Measurements from ENCODE around the gene GGTLC1. TPM values are rescaled to one million over a fixed set of nuclear protein-coding genes. Genes with fewer than 3 reads are reported as not detected.
A peak's percentile ranks its signal among the peaks of the same experiment; 100 is the strongest.
"Not testable (repeated sequence)": the region's sequence is repeated elsewhere in the genome, so short reads cannot be mapped to it uniquely, and the experiment has no call there.

GGTLC1 gene
- total RNA-seq, 4 donors from 2014 or later: 2.0 to 5.9 (median 4.8) TPM; not detected in 1

DNA sequence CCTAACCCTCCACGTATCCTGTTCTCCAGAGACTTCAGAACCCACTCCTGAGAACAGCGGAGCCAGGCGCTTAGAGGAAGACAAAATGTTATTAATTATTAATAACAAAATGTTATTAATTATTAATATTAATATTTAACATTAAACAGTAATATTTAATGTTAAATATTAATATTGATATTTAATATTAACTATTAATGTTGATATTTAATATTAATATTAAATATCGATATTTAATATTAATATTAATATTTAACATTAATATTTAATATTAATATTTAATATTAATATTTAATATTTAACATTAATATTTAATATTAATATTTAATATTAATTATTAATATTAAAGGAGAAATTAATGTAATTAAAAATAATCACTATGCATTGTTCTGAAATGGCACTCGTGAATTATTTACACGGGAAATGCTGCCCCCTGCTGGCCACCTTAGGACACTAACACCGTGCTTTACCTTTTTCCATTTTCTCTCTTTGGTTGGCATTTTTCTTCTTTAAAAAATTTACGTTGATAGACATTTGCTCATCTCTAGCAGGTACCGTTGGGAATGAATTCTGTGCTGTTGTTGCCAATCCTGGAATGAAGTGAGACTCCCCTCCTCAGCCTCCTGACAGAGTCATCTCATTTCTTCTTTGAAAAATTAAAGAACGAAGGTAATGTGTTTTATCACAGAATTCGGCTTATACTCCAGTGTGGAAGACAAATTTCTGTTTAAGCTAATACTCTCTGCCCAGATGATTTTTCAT is 7.5 kb upstream of the GGTLC1 start:
- Histone ChIP-seq H3K36me3 (no peaks in the 10 kb centered on the region), H3K9me3 (no peaks in the 10 kb centered on the region), H3K27me3 (no peaks in the 10 kb centered on the region), H3K4me3 (replicated peaks in 1 of 3) (no peak overlapping the region), H3K27ac (no peak overlapping the region), H3K4me1 (no peaks in the 10 kb centered on the region)
- no peak for TF ChIP-seq POLR2A (IDR thresholded peaks at IDR 0.05)
- TF ChIP-seq, protein P1, sequence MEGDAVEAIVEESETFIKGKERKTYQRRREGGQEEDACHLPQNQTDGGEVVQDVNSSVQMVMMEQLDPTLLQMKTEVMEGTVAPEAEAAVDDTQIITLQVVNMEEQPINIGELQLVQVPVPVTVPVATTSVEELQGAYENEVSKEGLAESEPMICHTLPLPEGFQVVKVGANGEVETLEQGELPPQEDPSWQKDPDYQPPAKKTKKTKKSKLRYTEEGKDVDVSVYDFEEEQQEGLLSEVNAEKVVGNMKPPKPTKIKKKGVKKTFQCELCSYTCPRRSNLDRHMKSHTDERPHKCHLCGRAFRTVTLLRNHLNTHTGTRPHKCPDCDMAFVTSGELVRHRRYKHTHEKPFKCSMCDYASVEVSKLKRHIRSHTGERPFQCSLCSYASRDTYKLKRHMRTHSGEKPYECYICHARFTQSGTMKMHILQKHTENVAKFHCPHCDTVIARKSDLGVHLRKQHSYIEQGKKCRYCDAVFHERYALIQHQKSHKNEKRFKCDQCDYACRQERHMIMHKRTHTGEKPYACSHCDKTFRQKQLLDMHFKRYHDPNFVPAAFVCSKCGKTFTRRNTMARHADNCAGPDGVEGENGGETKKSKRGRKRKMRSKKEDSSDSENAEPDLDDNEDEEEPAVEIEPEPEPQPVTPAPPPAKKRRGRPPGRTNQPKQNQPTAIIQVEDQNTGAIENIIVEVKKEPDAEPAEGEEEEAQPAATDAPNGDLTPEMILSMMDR (IDR thresholded peaks at IDR 0.05): peak; percentile 62 to 80 (median 74)
- intact Hi-C loops (cut with DNase I): loop anchor here (2.0 kb wide), 1 partner anchor 57 kb away; no protein-coding TSS in a partner anchor
- WGBS, 2 donors: 49 to 50% methylated on average over 11 of the region's 11 CpGs
- peak; percentile 62 to 71 for DNase-seq

DNA sequence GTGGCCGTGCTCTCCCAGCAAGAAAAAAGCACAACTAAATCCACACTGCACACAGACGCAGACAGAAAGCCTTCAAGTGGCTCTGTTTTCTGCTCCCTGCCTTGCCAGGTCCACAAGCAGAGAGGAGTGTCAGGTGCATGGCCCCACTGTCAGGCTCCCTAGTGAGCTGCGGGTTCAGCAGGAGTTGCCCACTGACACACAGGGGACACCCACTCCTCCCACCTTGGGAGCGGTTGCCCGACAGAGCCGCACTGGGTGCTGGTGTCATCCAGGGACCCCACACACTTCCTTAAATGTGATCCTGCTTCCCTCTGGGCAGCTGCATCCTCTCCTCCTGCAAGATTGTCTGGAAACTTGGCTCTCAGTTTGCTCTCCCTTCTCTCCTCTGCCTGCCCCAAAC is 6.7 kb upstream of the GGTLC1 start:
- H3K36me3 ChIP-seq; H3K9me3 ChIP-seq; H3K27ac ChIP-seq; DNase-seq; intact Hi-C loops (cut with DNase I); H3K27me3 ChIP-seq; H3K4me1 ChIP-seq; H3K4me3 ChIP-seq (replicated peaks in 1 of 3): not testable (repeated sequence)
- 66 to 83% methylated on average over 6 of the region's 6 CpGs for WGBS, 2 donors

DNA sequence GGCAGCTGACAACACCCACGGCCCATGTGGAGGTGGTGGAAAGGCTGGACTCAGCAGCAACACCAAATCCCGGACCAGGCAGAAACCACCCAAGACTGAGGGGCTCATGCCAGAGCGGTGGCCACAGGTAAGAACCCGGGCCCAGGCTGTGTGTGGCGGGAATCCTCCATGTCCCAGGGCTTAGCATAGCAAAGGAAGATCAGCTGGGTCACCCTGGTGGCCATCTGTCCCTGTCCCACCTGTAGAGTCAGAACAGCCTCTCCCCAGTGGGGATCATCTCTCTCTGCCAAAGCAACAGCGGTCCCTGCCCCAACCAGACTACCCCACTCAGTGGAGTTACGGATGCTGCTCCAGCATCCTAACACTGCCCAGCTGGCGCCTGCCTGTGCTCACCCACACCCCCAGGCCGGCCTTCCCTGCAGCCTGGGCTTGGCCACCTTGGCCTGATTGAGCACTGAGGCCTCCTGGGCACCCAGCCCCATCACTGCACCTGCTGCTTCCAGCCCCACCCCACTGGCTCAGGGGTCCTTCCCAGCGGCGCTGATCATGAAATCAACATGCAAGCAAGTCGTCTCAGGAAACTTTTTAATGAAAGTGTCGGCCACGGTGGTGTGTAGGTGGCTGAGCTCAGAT is 5.5 kb upstream of the GGTLC1 start:
- DNase-seq; H3K9me3 ChIP-seq; H3K27ac ChIP-seq; H3K4me3 ChIP-seq (replicated peaks in 1 of 3); H3K36me3 ChIP-seq; H3K27me3 ChIP-seq; intact Hi-C loops (cut with DNase I): not testable (repeated sequence)
- peaks cover 4 to 10% of the 10 kb centered on the region in 2 donors for H3K4me1 ChIP-seq
- 90 to 100% methylated on average over 6 to 7 of the region's 14 CpGs for WGBS, 2 donors

DNA sequence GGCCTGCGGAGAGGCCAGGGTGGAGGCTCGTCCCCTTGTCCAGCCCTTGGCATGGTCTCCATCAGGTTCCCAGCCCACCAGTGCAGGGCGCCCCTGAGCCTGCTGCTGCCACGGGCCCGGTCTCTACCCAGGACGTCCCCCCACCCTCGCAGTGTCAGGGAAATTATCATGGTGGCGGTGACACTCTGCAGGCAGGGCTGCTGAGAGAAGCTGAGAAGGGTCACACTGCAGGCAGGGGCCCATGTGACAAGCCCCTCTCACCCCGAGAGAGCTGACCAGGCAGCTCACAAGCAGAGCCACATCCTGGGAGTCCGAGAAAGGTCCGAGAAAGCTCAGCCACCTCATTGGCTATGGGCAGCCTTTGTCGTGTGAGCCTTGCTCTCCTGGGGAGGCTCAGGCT is 4.9 kb upstream of the GGTLC1 start:
- H3K27me3 ChIP-seq; H3K9me3 ChIP-seq; H3K36me3 ChIP-seq; H3K27ac ChIP-seq; DNase-seq; H3K4me3 ChIP-seq (replicated peaks in 1 of 3); intact Hi-C loops (cut with DNase I): not testable (repeated sequence)
- 55 to 84% methylated on average over 4 to 5 of the region's 12 CpGs for WGBS, 2 donors
- H3K4me1 ChIP-seq: peaks cover 6 to 13% of the 10 kb centered on the region in 2 donors

DNA sequence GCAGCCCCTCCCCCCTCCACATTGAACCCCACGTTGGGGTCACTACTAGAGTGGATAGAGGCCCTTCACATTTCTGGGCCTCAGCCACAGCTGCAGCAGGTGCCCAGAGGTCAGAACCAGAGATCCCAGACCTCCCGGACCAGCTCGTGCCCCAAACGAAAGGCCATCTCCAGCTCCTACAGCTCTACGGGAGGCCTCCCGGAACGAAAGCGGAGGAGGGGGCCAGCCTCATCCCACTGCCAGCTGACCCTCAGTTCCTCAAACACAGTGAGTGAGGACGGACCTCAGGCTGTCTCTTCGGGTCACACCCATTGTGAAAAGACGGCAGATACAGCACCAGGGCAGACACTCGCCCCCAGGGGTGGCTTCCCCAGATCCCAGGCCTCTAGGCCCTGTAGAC is 1.7 kb upstream of the GGTLC1 start:
- H3K9me3 ChIP-seq; intact Hi-C loops (cut with DNase I); DNase-seq; H3K4me3 ChIP-seq (replicated peaks in 1 of 3); H3K36me3 ChIP-seq; H3K27me3 ChIP-seq: not testable (repeated sequence)
- 43 to 84% methylated on average over 1 to 6 of the region's 12 CpGs for WGBS, 2 donors
- H3K27ac ChIP-seq: peak overlapping the region in 1 of 3 donors; percentile 85
- peaks cover 6 to 23% of the 10 kb centered on the region in 2 donors for H3K4me1 ChIP-seq

DNA sequence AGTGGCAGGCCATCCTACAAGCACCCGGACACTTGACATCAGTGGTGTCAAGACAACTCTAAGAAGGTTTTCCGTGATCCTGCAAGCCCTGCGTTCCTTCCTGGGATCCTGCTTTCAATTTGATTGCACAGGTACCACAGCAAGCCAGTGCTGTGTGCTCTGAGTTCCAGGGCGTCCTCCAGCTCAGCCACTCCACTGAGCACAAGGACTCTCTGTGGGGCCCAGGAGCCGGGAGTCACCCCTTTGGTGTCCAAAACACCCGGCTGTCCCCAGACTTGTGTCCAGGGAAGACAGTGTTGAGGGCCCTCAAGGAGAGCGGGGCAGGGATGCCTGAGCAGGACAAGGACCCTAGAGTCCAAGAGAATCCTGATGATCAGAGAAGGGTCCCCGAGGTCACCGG is 387 bp upstream of the GGTLC1 start:
- H3K36me3 ChIP-seq; H3K27me3 ChIP-seq; H3K9me3 ChIP-seq; intact Hi-C loops (cut with DNase I); H3K4me3 ChIP-seq (replicated peaks in 1 of 3): not testable (repeated sequence)
- peak; percentile 45 to 67 for DNase-seq
- peak overlapping the region; percentile 76 to 85 (median 77) for H3K27ac ChIP-seq
- 20 to 52% methylated on average over 1 to 8 of the region's 9 CpGs for WGBS, 2 donors
- peaks cover 6 to 23% of the 10 kb centered on the region in 2 donors for H3K4me1 ChIP-seq

DNA sequence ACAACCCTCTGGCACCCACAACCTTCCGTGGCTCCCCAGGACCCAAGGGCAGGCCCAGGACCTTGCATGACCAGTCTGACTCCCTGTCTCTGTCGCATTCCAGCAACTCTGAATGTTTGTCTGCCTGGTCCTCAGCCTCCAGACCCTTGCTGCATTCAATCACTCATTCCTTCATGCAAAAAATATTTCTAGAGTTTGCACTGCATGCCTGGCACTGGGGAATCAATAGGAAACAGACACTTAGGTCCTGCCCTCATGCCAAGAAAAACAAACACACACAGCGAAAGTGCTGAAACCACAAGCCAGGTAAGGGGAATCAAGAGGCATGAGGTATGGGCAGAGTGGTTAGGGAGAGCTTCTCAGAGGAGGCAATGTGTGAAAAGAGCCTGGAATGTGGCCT is 1.9 kb downstream of the GGTLC1 start:
- H3K4me3 ChIP-seq (replicated peaks in 1 of 3); H3K27me3 ChIP-seq; intact Hi-C loops (cut with DNase I); H3K9me3 ChIP-seq; H3K36me3 ChIP-seq: not testable (repeated sequence)
- peak; percentile 60 to 64 for DNase-seq
- Histone ChIP-seq H3K4me1 (peaks cover 6 to 46% of the 10 kb centered on the region in 2 donors), H3K27ac (peak overlapping the region in 2 of 3 donors; percentile 70 to 82)
- 39 to 47% methylated on average over 2 to 3 of the region's 3 CpGs for WGBS, 2 donors

DNA sequence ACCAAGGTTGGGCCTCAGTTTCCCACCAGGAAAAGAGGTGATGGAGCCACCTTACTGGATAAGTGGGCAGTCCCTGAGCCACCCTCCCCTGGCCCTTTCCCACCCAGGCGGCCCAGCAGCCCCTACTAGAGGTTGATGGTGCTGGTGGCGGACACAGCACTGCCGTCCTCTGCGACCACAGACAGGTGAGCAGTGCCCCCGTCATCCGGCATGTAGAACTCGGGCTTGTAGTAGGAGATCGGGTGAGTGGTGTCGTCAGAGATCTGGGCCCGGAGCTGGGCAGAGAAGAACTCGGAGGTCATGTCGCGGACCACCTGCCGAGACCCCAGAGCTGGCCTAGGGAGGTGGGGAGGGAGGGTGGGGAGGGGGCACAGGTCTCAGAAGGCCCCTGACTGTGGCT is 2.3 kb downstream of the GGTLC1 start:
- intact Hi-C loops (cut with DNase I); DNase-seq; H3K9me3 ChIP-seq; H3K27me3 ChIP-seq; H3K36me3 ChIP-seq; H3K4me3 ChIP-seq (replicated peaks in 1 of 3): not testable (repeated sequence)
- Histone ChIP-seq H3K4me1 (peaks cover 6 to 50% of the 10 kb centered on the region in 2 donors), H3K27ac (peak overlapping the region in 2 of 3 donors; percentile 70 to 82)
- 91 to 94% methylated on average over 11 to 13 of the region's 14 CpGs for WGBS, 2 donors

DNA sequence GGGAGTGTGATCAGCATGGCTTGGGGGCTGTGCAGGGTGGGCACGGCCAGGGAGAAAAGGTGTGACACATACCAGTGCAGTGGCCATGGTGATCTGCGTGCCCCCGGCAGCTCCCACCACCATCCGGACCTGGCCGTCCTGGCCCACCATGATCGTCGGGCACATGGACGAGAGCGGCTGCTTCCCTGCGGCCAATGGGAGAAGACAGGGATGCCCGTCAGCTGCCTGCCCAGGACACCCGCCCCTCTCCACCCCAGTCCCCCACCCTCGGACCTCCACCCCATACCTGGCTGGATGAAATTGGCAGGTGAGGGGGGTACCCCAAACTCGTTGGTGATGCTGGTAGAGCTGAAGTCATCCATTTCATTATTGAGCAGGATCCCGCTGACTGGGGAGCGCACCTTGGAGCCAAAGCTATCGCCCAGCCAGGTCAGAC is 2.8 kb downstream of the GGTLC1 start:
- intact Hi-C loops (cut with DNase I); H3K36me3 ChIP-seq; H3K4me3 ChIP-seq (replicated peaks in 1 of 3); DNase-seq; H3K9me3 ChIP-seq; H3K27me3 ChIP-seq: not testable (repeated sequence)
- Histone ChIP-seq H3K4me1 (peaks cover 9 to 55% of the 10 kb centered on the region in 2 donors), H3K27ac (peak overlapping the region in 1 of 3 donors; percentile 82)
- WGBS, 2 donors: 80% methylated on average over 1 of the region's 17 CpGs; no CpG with 5 or more reads in 1 of the 2 donors

DNA sequence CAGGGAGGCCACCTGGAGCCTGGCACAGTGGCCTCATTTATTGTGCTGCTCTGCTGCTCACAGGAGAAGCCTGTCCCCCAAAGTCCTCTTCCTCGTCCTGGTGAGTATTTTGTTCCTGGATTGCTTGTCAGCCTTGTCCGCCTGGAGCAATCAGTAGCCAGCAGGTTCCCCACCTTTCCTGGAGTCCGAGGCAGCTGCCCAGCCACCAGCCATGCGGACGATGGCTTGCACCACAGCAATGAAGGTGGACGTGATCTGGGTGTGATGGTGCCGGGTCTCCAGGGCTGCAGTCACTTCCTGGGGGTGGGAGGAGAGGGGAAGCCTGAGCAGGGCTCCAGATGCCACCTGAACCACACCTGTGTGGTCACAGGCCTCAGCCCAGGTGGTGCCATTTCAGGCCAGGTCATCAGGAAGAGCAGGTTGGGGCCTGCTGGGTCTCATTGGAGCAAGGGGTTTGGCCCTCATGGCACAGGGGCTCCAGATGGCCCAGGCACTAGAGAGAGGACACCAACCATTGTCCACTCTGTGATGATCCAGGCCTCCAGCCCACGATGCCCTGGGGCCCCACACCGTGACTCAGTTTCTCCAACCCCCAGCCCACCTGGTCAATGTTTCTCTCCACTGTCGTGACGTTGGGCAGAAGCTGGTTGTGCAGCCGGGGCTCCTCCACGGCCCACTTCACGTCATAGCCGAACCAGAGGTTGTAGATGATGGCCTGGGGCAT is 3.4 kb downstream of the GGTLC1 start:
- Histone ChIP-seq H3K4me1 (peaks cover 9 to 61% of the 10 kb centered on the region in 2 donors), H3K27ac (peak overlapping the region in 2 of 3 donors; percentile 28 to 82)
- H3K4me3 ChIP-seq (replicated peaks in 1 of 3); DNase-seq; H3K9me3 ChIP-seq; H3K36me3 ChIP-seq; H3K27me3 ChIP-seq; intact Hi-C loops (cut with DNase I): not testable (repeated sequence)
- WGBS, 2 donors: 89 to 91% methylated on average over 7 to 13 of the region's 15 CpGs

Data from thyroid gland (tissue), 4 donors.